ENCODE measurements around the gene COX6B1. TPM values are rescaled to one million over a fixed set of nuclear protein-coding genes. Genes with fewer than 3 reads are reported as not detected.

The COX6B1 gene
- total RNA-seq, 1 donor from 2014 or later, result 448 TPM

Other genes starting within 250 kb of the COX6B1 start
- not detected for gene FFAR2, start 200.1 kb upstream of the COX6B1 start, total RNA-seq (ENCODE audit: unreplicated experiment)
- not detected for gene KRTDAP, start 157.9 kb upstream of the COX6B1 start, total RNA-seq (ENCODE audit: unreplicated experiment)
- gene DMKN, start 134.7 kb upstream of the COX6B1 start, total RNA-seq (ENCODE audit: unreplicated experiment), result 0.88 TPM
- 0.29 TPM for gene SBSN, start 120.0 kb upstream of the COX6B1 start, total RNA-seq (ENCODE audit: unreplicated experiment)
- gene GAPDHS, start 114.9 kb upstream of the COX6B1 start, total RNA-seq (ENCODE audit: unreplicated experiment), result not detected
- 67.2 TPM for gene TMEM147, start 102.7 kb upstream of the COX6B1 start, total RNA-seq (ENCODE audit: unreplicated experiment)
- gene ATP4A, start 84.7 kb upstream of the COX6B1 start, total RNA-seq (ENCODE audit: unreplicated experiment), result 0.32 TPM
- not detected for gene PMIS2, start 62.1 kb upstream of the COX6B1 start, total RNA-seq (ENCODE audit: unreplicated experiment)
- 15.9 TPM for gene HAUS5, start 35.6 kb upstream of the COX6B1 start, total RNA-seq (ENCODE audit: unreplicated experiment)
- gene RBM42, start 19.3 kb upstream of the COX6B1 start, total RNA-seq (ENCODE audit: unreplicated experiment), result 78.7 TPM
- 1.3 TPM for gene ETV2, start 6.6 kb upstream of the COX6B1 start, total RNA-seq (ENCODE audit: unreplicated experiment)
- not detected for gene UPK1A, start 18.2 kb downstream of the COX6B1 start, total RNA-seq (ENCODE audit: unreplicated experiment)
- not detected for gene ZBTB32, start 56.2 kb downstream of the COX6B1 start, total RNA-seq (ENCODE audit: unreplicated experiment)
- 60.8 TPM for gene KMT2B, start 69.7 kb downstream of the COX6B1 start, total RNA-seq (ENCODE audit: unreplicated experiment)
- gene IGFLR1, start 94.1 kb downstream of the COX6B1 start, total RNA-seq (ENCODE audit: unreplicated experiment), result 4.7 TPM
- gene U2AF1L4, start 97.1 kb downstream of the COX6B1 start, total RNA-seq (ENCODE audit: unreplicated experiment), result 24.3 TPM
- gene PSENEN, start 97.3 kb downstream of the COX6B1 start, total RNA-seq (ENCODE audit: unreplicated experiment), result 109 TPM
- 29.8 TPM for gene LIN37, start 100.3 kb downstream of the COX6B1 start, total RNA-seq (ENCODE audit: unreplicated experiment)
- gene HSPB6, start 108.7 kb downstream of the COX6B1 start, total RNA-seq (ENCODE audit: unreplicated experiment), result 0.49 TPM
- gene PROSER3, start 109.9 kb downstream of the COX6B1 start, total RNA-seq (ENCODE audit: unreplicated experiment), result 41.7 TPM
- gene ARHGAP33, start 127.2 kb downstream of the COX6B1 start, total RNA-seq (ENCODE audit: unreplicated experiment), result 180 TPM
- 0.64 TPM for gene PRODH2, start 164.5 kb downstream of the COX6B1 start, total RNA-seq (ENCODE audit: unreplicated experiment)
- 4.7 TPM for gene NPHS1, start 204.2 kb downstream of the COX6B1 start, total RNA-seq (ENCODE audit: unreplicated experiment)
- gene KIRREL2, start 208.6 kb downstream of the COX6B1 start, total RNA-seq (ENCODE audit: unreplicated experiment), result 47.1 TPM
- 618 TPM for gene APLP1, start 220.3 kb downstream of the COX6B1 start, total RNA-seq (ENCODE audit: unreplicated experiment)